HAP-1 (cell line): ENCODE data around the gene TNS3.

ENCODE experiments used
- DNase-seq, 2 experiments: peaks; one replicate each; pipeline ENCODE4 v3.0.0-alpha.2; 2016 to 2020; ENCODE audit warnings: low spot score in 2 of 2
- H3K27me3 ChIP-seq: fragments of 250-450 bp; sonication (Bioruptor Pico); 2 replicates; pipeline ENCODE4 v1.5.1; 2020; ENCODE audit warnings: low read depth, mild to moderate bottlenecking, moderate library complexity
- H3K36me3 ChIP-seq: fragments of 250-450 bp; sonication (Bioruptor Pico); replicated peaks from 2 replicates; pipeline ENCODE4 v1.5.1; 2020; ENCODE audit warnings: mild to moderate bottlenecking
- H3K4me1 ChIP-seq: fragments of 250-450 bp; sonication (Bioruptor Pico); 2 replicates; pipeline ENCODE4 v1.5.1; 2020; ENCODE audit warnings: mild to moderate bottlenecking
- H3K4me3 ChIP-seq: fragments of 250-450 bp; sonication (Bioruptor Pico); 2 replicates; pipeline ENCODE4 v1.5.1; 2020; ENCODE audit warnings: mild to moderate bottlenecking, moderate library complexity
- H3K9me3 ChIP-seq: fragments of 250-450 bp; sonication (Bioruptor Pico); 2 replicates; pipeline ENCODE4 v1.5.1; 2020; ENCODE audit warnings: mild to moderate bottlenecking, moderate library complexity
- in situ Hi-C: fragments of 300-500 bp; cut with MboI; formaldehyde crosslinking; loops from 3 replicates; pipeline ENCODE4 v1.14.3; 2020; ENCODE audit warnings: low sequenced_read_pairs, inconsistent platforms, mixed read lengths

Gene TNS3

GRCh38 chr7:47531584-47532492 is 50.1 kb downstream of the TNS3 start:
- H3K27me3 ChIP-seq: no peaks in the 10 kb centered on the region
- peaks cover 20% of the 10 kb centered on the region for H3K36me3 ChIP-seq
- in situ Hi-C loops: no loop called here
- no peak for DNase-seq
- H3K4me1 ChIP-seq: peaks cover 24% of the 10 kb centered on the region
- no peak overlapping the region for H3K4me3 ChIP-seq
- peaks cover 3% of the 10 kb centered on the region; the same call in 1 of the 2 replicates for H3K9me3 ChIP-seq

- Histone ChIP-seq H3K4me3 (no peak overlapping the region), H3K9me3 (peaks cover 3% of the 10 kb centered on the region; the same call in 1 of the 2 replicates), H3K27me3 (no peaks in the 10 kb centered on the region), H3K4me1 (peaks cover 11% of the 10 kb centered on the region), H3K36me3 (peaks cover 31% of the 10 kb centered on the region)
- in situ Hi-C loops: no loop called here
- DNase-seq: no peak
Observed at GRCh38 chr7:47529826-47530555, 51.9 kb downstream of the TNS3 start.

GRCh38 chr7:47529405-47529804 is 52.5 kb downstream of the TNS3 start:
- H3K9me3 ChIP-seq: peaks cover 3% of the 10 kb centered on the region; the same call in 1 of the 2 replicates
- no peak overlapping the region for H3K4me3 ChIP-seq
- no peak for DNase-seq
- in situ Hi-C loops: no loop called here
- H3K4me1 ChIP-seq: peaks cover 5% of the 10 kb centered on the region
- H3K36me3 ChIP-seq: peaks cover 32% of the 10 kb centered on the region
- H3K27me3 ChIP-seq: no peaks in the 10 kb centered on the region

GRCh38 chr7:47528471-47528870 is 53.4 kb downstream of the TNS3 start:
- no peak for DNase-seq
- peaks cover 35% of the 10 kb centered on the region for H3K36me3 ChIP-seq
- peaks cover 3% of the 10 kb centered on the region; the same call in 1 of the 2 replicates for H3K9me3 ChIP-seq
- in situ Hi-C loops: no loop called here
- H3K27me3 ChIP-seq: no peaks in the 10 kb centered on the region
- H3K4me3 ChIP-seq: no peak overlapping the region
- H3K4me1 ChIP-seq: no peaks in the 10 kb centered on the region

GRCh38 chr7:47526466-47526865 is 55.4 kb downstream of the TNS3 start:
- DNase-seq: no peak
- Histone ChIP-seq H3K9me3 (peaks cover 3% of the 10 kb centered on the region; the same call in 1 of the 2 replicates), H3K27me3 (no peaks in the 10 kb centered on the region), H3K4me1 (no peaks in the 10 kb centered on the region), H3K4me3 (no peak overlapping the region), H3K36me3 (peaks cover 35% of the 10 kb centered on the region)
- in situ Hi-C loops: no loop called here

GRCh38 chr7:47525066-47525623 is 56.8 kb downstream of the TNS3 start:
- H3K9me3 ChIP-seq: peaks cover 2% of the 10 kb centered on the region; the same call in 1 of the 2 replicates
- H3K4me3 ChIP-seq: no peak overlapping the region
- no peak for DNase-seq
- in situ Hi-C loops: no loop called here
- no peaks in the 10 kb centered on the region for H3K4me1 ChIP-seq
- H3K27me3 ChIP-seq: no peaks in the 10 kb centered on the region
- H3K36me3 ChIP-seq: peaks cover 35% of the 10 kb centered on the region

- Histone ChIP-seq H3K27me3 (no peaks in the 10 kb centered on the region), H3K36me3 (peaks cover 32% of the 10 kb centered on the region), H3K4me1 (no peaks in the 10 kb centered on the region), H3K4me3 (no peak overlapping the region), H3K9me3 (no peaks in the 10 kb centered on the region)
- no peak for DNase-seq
- in situ Hi-C loops: no loop called here
Observed at GRCh38 chr7:47523401-47523800, 58.5 kb downstream of the TNS3 start.

GRCh38 chr7:47521816-47522561 is 59.9 kb downstream of the TNS3 start:
- in situ Hi-C loops: no loop called here
- no peak for DNase-seq
- peaks cover 27% of the 10 kb centered on the region for H3K36me3 ChIP-seq
- H3K4me1 ChIP-seq: no peaks in the 10 kb centered on the region
- H3K27me3 ChIP-seq: no peaks in the 10 kb centered on the region
- H3K9me3 ChIP-seq: no peaks in the 10 kb centered on the region
- no peak overlapping the region for H3K4me3 ChIP-seq

GRCh38 chr7:47521011-47521795 is 60.7 kb downstream of the TNS3 start:
- no peak overlapping the region for H3K4me3 ChIP-seq
- DNase-seq: no peak
- in situ Hi-C loops: no loop called here
- H3K9me3 ChIP-seq: no peaks in the 10 kb centered on the region
- H3K36me3 ChIP-seq: peaks cover 32% of the 10 kb centered on the region
- H3K4me1 ChIP-seq: no peaks in the 10 kb centered on the region
- H3K27me3 ChIP-seq: no peaks in the 10 kb centered on the region

GRCh38 chr7:47520406-47520805 is 61.5 kb downstream of the TNS3 start:
- H3K4me3 ChIP-seq: no peak overlapping the region
- DNase-seq: no peak
- no peaks in the 10 kb centered on the region for H3K4me1 ChIP-seq
- in situ Hi-C loops: no loop called here
- H3K27me3 ChIP-seq: no peaks in the 10 kb centered on the region
- H3K9me3 ChIP-seq: no peaks in the 10 kb centered on the region
- peaks cover 26% of the 10 kb centered on the region for H3K36me3 ChIP-seq

GRCh38 chr7:47518827-47519226 is 63.1 kb downstream of the TNS3 start:
- no peaks in the 10 kb centered on the region for H3K9me3 ChIP-seq
- no peak for DNase-seq
- in situ Hi-C loops: no loop called here
- peaks cover 7% of the 10 kb centered on the region for H3K4me1 ChIP-seq
- H3K27me3 ChIP-seq: no peaks in the 10 kb centered on the region
- H3K36me3 ChIP-seq: peaks cover 26% of the 10 kb centered on the region
- no peak overlapping the region for H3K4me3 ChIP-seq

GRCh38 chr7:47517821-47518480 is 64.0 kb downstream of the TNS3 start:
- Histone ChIP-seq H3K27me3 (no peaks in the 10 kb centered on the region), H3K36me3 (peaks cover 23% of the 10 kb centered on the region), H3K4me1 (peaks cover 13% of the 10 kb centered on the region), H3K9me3 (no peaks in the 10 kb centered on the region), H3K4me3 (no peak overlapping the region)
- DNase-seq: no peak
- in situ Hi-C loops: no loop called here
